HG03565 (cell line): ENCODE data around the gene PCF11.

Experiments
- ATAC-seq: cut with Tn5 transposase; IDR thresholded peaks from one replicate; pipeline ENCODE4 v1.9.1; 2021; ENCODE audit warnings: mild to moderate bottlenecking, moderate library complexity; ENCODE audit not compliant: unreplicated experiment

Gene PCF11

GRCh38 chr11:83151274-83151977 lies 5.5 kb upstream of the PCF11 start:
- no peak for ATAC-seq

GRCh38 chr11:83152264-83152663 lies 4.7 kb upstream of the PCF11 start:
- no peak for ATAC-seq

- ATAC-seq = no peak
Observed at GRCh38 chr11:83153764-83154163, 3.2 kb upstream of the PCF11 start.

- peak; percentile 95 for ATAC-seq
Observed at GRCh38 chr11:83156144-83156995, 561 bp upstream of the PCF11 start.

- no peak for ATAC-seq
Observed at GRCh38 chr11:83157594-83158356, 844 bp downstream of the PCF11 start.

- ATAC-seq = no peak
Observed at GRCh38 chr11:83158357-83158786, 1.4 kb downstream of the PCF11 start.

GRCh38 chr11:83158965-83159901 lies 2.3 kb downstream of the PCF11 start:
- no peak for ATAC-seq

- ATAC-seq = no peak
Observed at GRCh38 chr11:83159902-83160865, 3.3 kb downstream of the PCF11 start.

- ATAC-seq = no peak
Observed at GRCh38 chr11:83161610-83162199, 4.8 kb downstream of the PCF11 start.

- ATAC-seq = peak; percentile 55
Observed at GRCh38 chr11:83162377-83162776, 5.4 kb downstream of the PCF11 start.

GRCh38 chr11:83166193-83166866 lies 9.4 kb downstream of the PCF11 start:
- ATAC-seq = no peak

GRCh38 chr11:83168756-83169155 lies 11.8 kb downstream of the PCF11 start:
- no peak for ATAC-seq

- no peak for ATAC-seq
Observed at GRCh38 chr11:83170865-83171264, 13.9 kb downstream of the PCF11 start.

GRCh38 chr11:83172551-83172950 lies 15.6 kb downstream of the PCF11 start:
- ATAC-seq = no peak

- no peak for ATAC-seq
Observed at GRCh38 chr11:83174008-83174407, 17.1 kb downstream of the PCF11 start.

GRCh38 chr11:83175815-83176214 lies 18.9 kb downstream of the PCF11 start:
- ATAC-seq = no peak

- ATAC-seq = no peak
Observed at GRCh38 chr11:83181815-83182214, 24.9 kb downstream of the PCF11 start.

GRCh38 chr11:83185767-83186166 lies 28.8 kb downstream of the PCF11 start:
- no peak for ATAC-seq
